Measurements from ENCODE around the gene C10orf120. TPM values are rescaled to one million over a fixed set of nuclear protein-coding genes. Genes with fewer than 3 reads are reported as not detected.
A peak's percentile ranks its signal among the peaks of the same experiment; 100 is the strongest.

C10orf120 gene
- total RNA-seq, 4 donors from 2014 or later = not detected

DNA sequence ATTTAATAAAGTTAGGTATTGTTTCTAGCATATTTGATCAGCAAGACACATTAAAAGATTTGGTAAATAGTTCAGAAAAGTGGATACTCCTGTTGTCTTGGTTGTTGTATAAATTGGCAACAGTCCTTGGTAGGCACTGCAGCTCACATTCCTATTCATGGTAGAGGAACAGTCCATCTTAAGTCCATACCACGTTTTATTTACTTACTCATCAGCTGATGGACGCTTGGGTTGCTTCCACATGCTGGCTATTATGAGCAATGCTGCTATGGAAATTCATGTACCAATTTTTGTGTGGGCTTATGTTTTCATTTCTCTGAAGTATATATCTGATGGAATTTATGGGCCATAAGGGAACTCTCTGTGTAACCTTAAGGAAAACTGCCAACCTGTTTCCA is 43.3 kb downstream of the C10orf120 start:
- Histone ChIP-seq H3K9me3 (no peaks in the 10 kb centered on the region), H3K27ac (no peak overlapping the region)
- WGBS = 54% methylated on average over 2 of the region's 2 CpGs

DNA sequence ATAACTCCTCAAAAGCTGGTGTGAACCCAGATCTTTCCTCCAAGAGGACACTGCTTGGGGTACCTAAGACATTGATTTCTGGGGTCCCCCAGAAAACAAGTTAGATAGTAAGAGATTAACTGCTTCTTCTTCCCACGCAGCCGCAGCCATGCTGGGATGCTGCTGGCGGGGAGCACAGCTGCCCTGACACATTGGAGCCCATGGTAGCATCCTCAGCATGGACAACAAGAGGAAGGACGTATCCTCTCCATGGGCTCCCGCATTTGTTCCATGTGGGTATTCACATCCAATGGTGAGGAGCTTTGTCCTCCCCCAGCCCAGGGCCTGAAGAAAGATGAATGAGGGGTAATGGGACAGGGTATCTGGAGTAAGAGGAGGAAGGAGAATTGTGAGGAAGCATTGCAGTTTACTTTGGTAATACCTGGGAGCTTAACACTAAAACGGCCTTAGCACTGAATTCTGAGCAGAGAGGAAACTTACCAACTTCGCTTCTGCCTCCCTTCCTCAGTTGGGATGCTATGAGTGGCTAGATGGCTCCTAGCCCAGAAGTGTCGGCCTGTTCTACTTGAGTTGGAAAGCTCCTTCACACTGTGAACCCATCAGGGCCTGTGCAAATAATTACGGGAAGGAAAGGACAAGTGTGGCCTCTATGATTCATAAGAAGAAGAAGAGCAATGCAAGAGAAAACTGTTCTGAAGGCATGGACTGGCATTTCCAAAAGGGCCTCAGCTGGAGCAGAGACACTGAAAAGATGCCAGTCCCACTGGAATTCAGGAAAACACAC is 43.9 kb downstream of the C10orf120 start:
- 87% methylated on average over 9 of the region's 9 CpGs for WGBS
- H3K27ac ChIP-seq = no peak overlapping the region
- DNase-seq (ENCODE audit: low spot score in 2 of 2) = peak in 1 of 2 donors; percentile 32

More for the DNA sequence above, 43.3 kb downstream of the C10orf120 start:
- no peaks in the 10 kb centered on the region for H3K36me3 ChIP-seq
- TF ChIP-seq POLR2A (IDR thresholded peaks at IDR 0.05) = no peak
- no peak for TF ChIP-seq POLR2AphosphoS5 (IDR thresholded peaks at IDR 0.05)
- H3K27me3 ChIP-seq = no peaks in the 10 kb centered on the region
- DNase-seq (ENCODE audit: low spot score in 2 of 2) = no peak
- no peak overlapping the region for H3K4me3 ChIP-seq
- H3K4me1 ChIP-seq = no peaks in the 10 kb centered on the region

DNA sequence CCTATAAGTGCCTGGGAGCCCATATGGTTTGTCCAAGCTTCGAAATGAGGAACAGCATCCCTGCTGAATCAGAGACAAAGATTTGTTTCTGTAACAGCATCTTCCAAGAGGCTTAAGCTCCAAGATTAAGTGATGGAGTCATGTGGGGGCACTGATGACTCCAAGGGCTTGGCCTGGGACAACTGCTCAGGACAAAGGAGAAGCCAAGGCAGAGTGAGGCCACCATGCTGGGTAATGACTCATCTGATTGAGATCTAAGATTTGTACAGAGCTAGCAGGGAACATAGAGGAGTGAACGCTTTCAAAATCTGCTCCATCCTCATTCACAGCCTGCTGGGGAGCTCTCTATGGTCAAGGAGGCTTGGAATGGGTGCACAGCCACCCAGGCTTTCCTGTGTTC is 49.3 kb downstream of the C10orf120 start:
- no peaks in the 10 kb centered on the region for H3K9me3 ChIP-seq
- no peaks in the 10 kb centered on the region for H3K4me1 ChIP-seq
- H3K27ac ChIP-seq = no peak overlapping the region
- H3K27me3 ChIP-seq = peaks cover 8% of the 10 kb centered on the region
- H3K36me3 ChIP-seq = no peaks in the 10 kb centered on the region
- H3K4me3 ChIP-seq = no peak overlapping the region
- DNase-seq (ENCODE audit: low spot score in 2 of 2) = peak in 1 of 2 donors; percentile 43
- TF ChIP-seq EP300 (IDR thresholded peaks at IDR 0.05) (no peak), POLR2A (IDR thresholded peaks at IDR 0.05) (no peak)
- WGBS = 75% methylated on average over 2 of the region's 2 CpGs

More for the DNA sequence above, 43.9 kb downstream of the C10orf120 start:
- Histone ChIP-seq H3K27me3 (peaks cover 3% of the 10 kb centered on the region), H3K36me3 (no peaks in the 10 kb centered on the region), H3K4me1 (no peaks in the 10 kb centered on the region), H3K4me3 (no peak overlapping the region), H3K9me3 (no peaks in the 10 kb centered on the region)
- TF ChIP-seq POLR2A (IDR thresholded peaks at IDR 0.05) (no peak), POLR2AphosphoS5 (IDR thresholded peaks at IDR 0.05) (no peak), EP300 (IDR thresholded peaks at IDR 0.05) (no peak)
- TF ChIP-seq, protein P1, sequence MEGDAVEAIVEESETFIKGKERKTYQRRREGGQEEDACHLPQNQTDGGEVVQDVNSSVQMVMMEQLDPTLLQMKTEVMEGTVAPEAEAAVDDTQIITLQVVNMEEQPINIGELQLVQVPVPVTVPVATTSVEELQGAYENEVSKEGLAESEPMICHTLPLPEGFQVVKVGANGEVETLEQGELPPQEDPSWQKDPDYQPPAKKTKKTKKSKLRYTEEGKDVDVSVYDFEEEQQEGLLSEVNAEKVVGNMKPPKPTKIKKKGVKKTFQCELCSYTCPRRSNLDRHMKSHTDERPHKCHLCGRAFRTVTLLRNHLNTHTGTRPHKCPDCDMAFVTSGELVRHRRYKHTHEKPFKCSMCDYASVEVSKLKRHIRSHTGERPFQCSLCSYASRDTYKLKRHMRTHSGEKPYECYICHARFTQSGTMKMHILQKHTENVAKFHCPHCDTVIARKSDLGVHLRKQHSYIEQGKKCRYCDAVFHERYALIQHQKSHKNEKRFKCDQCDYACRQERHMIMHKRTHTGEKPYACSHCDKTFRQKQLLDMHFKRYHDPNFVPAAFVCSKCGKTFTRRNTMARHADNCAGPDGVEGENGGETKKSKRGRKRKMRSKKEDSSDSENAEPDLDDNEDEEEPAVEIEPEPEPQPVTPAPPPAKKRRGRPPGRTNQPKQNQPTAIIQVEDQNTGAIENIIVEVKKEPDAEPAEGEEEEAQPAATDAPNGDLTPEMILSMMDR (IDR thresholded peaks at IDR 0.05) = no peak

DNA sequence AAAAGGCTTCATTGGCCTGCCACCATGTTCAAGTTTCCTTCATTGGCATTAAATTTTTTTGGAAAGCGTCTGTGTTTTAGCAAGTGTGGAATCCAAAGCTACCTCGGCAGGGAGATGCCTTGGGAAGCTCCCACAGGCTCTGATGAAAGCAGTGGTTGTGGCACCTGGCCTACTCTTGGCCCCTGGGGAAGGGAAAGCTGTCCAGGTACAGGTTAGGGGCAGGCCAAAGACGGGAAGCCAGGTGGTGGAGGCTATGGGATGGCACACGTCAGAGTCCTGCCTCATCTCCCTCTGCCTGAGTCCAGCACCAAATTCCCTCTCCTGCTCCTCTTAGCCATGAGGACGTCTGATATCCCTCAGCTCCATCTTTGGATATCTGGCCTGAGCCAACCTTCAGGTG is 49.7 kb downstream of the C10orf120 start:
- TF ChIP-seq POLR2A (IDR thresholded peaks at IDR 0.05) = no peak
- no peak for TF ChIP-seq POLR2AphosphoS5 (IDR thresholded peaks at IDR 0.05)
- TF ChIP-seq EP300 (IDR thresholded peaks at IDR 0.05) = no peak
- TF ChIP-seq, protein P1 (IDR thresholded peaks at IDR 0.05) = no peak
- Histone ChIP-seq H3K27me3 (peaks cover 8% of the 10 kb centered on the region), H3K36me3 (no peaks in the 10 kb centered on the region), H3K27ac (no peak overlapping the region), H3K9me3 (no peaks in the 10 kb centered on the region), H3K4me1 (no peaks in the 10 kb centered on the region), H3K4me3 (no peak overlapping the region)
- DNase-seq (ENCODE audit: low spot score in 2 of 2) = peak; percentile 15 to 43
- 84% methylated on average over 5 of the region's 5 CpGs for WGBS

DNA sequence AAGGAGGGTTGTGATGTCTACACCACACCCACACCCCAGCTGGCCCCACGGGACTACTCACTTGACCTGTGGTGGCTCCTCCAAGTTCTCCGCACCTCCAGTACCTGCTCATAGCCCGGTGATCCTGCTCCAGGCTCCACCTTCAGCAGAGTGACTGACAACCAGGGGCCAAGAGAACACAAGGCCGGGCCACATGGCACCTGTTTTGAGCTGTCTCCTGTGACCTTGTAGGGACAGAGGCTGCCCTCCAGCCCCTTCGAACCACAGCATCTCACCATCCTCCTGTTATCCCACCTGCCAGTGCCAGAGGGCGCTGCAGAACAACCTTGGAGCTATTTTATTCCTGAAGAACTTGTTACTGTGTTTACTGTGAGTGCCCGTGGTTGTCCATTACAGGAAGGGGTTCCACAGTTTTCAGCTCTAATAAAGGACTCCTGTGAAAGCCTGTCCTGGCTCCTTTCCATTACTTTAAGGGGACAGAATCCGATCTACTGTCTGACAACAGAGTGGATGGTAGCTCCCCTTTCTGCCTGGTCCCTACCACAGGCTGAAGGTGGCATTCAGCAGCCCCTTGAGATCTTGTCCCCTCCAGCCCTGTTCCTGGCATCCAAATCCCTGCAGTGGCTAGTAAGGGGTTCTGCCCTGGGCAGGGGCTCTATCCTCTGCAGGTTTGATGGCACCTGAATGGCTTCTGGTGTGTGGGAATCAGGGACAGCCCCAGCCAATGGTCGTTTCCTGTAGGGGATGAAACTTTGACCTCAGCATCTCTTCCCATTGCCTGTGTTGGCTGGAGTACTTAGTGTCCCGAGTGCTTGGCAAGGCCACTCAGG is 50.8 kb downstream of the C10orf120 start:
- Histone ChIP-seq H3K4me3 (no peak overlapping the region), H3K27ac (no peak overlapping the region), H3K4me1 (no peaks in the 10 kb centered on the region), H3K36me3 (no peaks in the 10 kb centered on the region), H3K27me3 (peaks cover 8% of the 10 kb centered on the region), H3K9me3 (no peaks in the 10 kb centered on the region)
- TF ChIP-seq, protein P1 (IDR thresholded peaks at IDR 0.05) = peak; percentile 27 to 66
- TF ChIP-seq POLR2AphosphoS5 (IDR thresholded peaks at IDR 0.05) = no peak
- WGBS = 34% methylated on average over 10 of the region's 10 CpGs
- DNase-seq (ENCODE audit: low spot score in 2 of 2) = peak; percentile 33 to 72

Other genes starting within 250 kb of the C10orf120 start
- under 1 TPM in 1 of 4 donors, not detected in 3; 0.72 TPM for gene ARMS2, start 245.2 kb downstream of the C10orf120 start, total RNA-seq
- gene HTRA1, start 238.3 kb downstream of the C10orf120 start, total RNA-seq = 10 to 100 TPM; 55.2 to 99.5 (median 80.6) TPM
- gene DMBT1, start 139.1 kb downstream of the C10orf120 start, total RNA-seq = under 1 TPM; 0.15 to 0.62 (median 0.31) TPM
- gene CUZD1, start 146.0 kb upstream of the C10orf120 start, total RNA-seq = 1 to 10 TPM in 1 of 4 donors, under 1 TPM in 2, not detected in 1; 0.26 to 2.7 (median 0.81) TPM
- 1 to 10 TPM; 4.5 to 10.0 (median 7.1) TPM for gene FAM24B, start 179.7 kb upstream of the C10orf120 start, total RNA-seq
- gene FAM24A, start 210.8 kb upstream of the C10orf120 start, total RNA-seq = not detected

Measured in suprapubic skin (tissue), 4 donors.